Mammary epithelial cell (primary cell): ENCODE measurements around the gene CCDC197.

Experiments
- CTCF ChIP-seq, 2 donors: IDR thresholded peaks in 1 of 2; conservative IDR thresholded peaks in 1 of 2; 2 replicates each; pipeline ENCODE4 v1.5.1; 2011 to 2012; ENCODE audit warnings: inconsistent platforms in 2 of 2, low read length in 2 of 2, mild to moderate bottlenecking in 2 of 2, control low read depth in 1 of 2, low read depth in 1 of 2; ENCODE audit not compliant: insufficient read depth in 1 of 2; ENCODE audit errors: extremely low read depth in 1 of 2
- EZH2 ChIP-seq: IDR thresholded peaks from 2 replicates; pipeline ENCODE4 v1.6.1; 2012; ENCODE audit warnings: low read length, inconsistent platforms, borderline replicate concordance

GRCh38 chr14:94000267-94000666, 3.2 kb downstream of the CCDC197 start:
- TF ChIP-seq CTCF (conservative IDR thresholded peaks at IDR 0.05 in 1 of 2, IDR thresholded peaks at IDR 0.05 in 1 of 2; ENCODE audit: extremely low read depth in 1 of 2, insufficient read depth in 1 of 2, low read depth in 1 of 2, low read length in 2 of 2) (no peak), EZH2 (no peak)
